Motor neuron (in vitro differentiated cells): ENCODE measurements around the gene ERGIC2. TPM values are rescaled to one million over a fixed set of nuclear protein-coding genes. Genes with fewer than 3 reads are reported as not detected.

Experiments used
- total RNA-seq, 8 experiments: library from RNA; unstranded; fragments of 300-600 nt; gene quantifications; 2 replicates each; pipeline versions ENCODE4 v1.2.3 to v1.2.4, GENCODE V29; 2022

The ERGIC2 gene
- total RNA-seq, 8 experiments from 2014 or later: 32.3 to 70.1 (median 49.7) TPM

Other genes with a start within 250 kb of the ERGIC2 start
- 100 to 1,000 TPM in 1 of 8 experiments, 10 to 100 TPM in 2, 1 to 10 TPM in 5; 3.6 to 186 (median 5.7) TPM for gene FAR2, start 231.9 kb downstream of the ERGIC2 start, total RNA-seq
- 1 to 10 TPM in 1 of 8 experiments, under 1 TPM in 6, not detected in 1; 0.08 to 2.4 (median 0.19) TPM for gene OVCH1, start 116.5 kb upstream of the ERGIC2 start, total RNA-seq